ENCODE results near the gene SERPINB12.

Gene SERPINB12

DNA sequence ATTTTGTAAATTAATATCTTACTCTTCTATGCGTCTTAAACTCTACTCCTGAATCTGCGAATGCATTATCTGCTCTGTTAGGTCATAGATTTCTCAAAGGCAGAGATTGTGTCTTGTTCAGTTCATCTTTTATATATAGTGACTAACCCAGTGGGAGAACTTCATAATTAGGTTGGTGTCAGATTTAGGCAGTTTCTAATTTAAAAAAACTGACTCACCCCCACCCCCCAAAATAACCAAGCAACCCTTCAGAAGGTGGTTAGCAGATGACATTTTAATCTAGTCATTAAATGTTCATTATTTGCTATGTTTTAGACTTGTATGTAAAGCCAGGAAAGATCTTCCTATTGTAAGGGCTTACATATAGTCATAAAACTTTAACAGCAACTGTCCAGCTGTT lies 10.4 kb downstream of the SERPINB12 start:
- DNase-seq: no peak

DNA sequence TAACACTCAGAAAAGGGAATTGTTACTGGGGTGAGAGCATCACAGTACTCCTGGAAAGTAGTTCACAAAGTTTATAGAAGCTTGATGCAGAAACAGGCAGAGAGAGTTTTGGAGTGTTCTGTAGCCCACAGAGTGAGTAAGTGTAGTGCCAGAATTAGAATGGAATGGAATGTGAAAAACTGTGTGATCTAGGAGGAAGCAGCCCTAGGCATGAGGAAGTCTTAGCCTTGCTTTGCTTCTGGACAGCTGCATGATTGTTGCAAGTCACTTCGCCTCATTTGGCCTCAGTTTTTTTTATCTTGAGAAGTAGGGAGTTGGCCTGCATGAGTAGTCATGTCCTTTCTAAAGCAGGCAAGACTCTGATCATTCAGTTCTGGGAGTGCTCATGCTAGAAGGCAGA lies 10.9 kb downstream of the SERPINB12 start:
- no peak for DNase-seq

DNA sequence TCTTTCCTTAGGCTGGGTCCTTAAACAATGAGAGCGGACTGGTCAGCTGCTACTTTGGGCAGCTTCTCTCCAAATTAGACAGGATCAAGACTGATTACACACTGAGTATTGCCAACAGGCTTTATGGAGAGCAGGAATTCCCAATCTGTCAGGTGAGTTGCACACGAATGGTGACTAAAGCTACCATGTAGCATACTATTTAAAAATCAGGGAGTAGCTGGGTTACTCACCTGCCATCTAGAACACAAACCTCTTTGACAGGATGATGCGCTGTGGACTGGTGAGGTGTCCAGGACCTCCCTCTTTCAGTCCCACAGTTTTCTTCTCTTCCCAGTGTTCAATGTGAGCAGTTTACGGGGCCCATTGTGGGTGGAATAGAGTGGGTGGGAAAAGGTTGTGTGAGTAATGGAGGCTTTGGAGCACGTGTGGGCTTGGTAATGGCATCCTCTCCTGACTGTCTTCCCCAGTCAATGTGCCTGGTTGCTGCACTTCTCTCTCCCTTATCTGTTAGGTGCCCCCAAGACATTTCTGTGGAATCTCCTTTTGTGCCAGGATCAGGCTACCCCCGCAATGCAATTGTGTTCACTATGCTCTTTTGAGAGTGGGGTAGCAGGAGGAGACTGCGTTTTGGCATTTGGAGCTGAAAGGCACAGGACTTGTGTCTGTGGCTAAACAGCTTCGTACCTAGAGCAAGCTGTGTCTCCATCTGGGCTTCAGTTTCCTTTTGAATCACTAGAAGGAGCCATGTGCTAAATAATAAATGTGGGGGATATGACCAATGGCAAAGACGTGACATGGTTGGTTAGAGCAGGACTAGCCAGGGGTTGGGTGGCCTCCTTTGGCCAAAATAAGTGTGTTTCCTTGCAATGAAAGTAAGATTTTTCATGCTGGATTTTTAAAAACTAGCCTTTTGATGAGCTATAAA lies 17.7 kb downstream of the SERPINB12 start:
- no peak for DNase-seq

DNA sequence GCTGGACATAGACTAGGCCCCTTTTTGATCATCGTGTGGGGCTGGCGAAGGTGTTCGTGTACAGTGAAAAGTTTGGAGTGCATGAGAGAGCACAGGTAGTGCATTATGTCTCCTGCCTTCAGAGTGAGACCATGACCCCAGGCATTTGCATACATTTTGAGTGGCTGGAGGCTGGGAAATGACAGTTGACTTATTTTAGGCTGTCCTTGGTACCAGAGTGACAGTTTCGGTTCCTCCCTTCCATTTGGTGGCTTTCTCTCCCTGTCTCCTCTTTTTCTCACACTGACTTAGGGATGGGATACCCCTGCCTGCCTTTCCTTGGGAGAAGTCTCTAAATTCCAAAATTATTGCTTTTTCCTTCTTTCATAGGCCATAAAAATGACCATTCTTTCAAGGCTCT lies 20.1 kb downstream of the SERPINB12 start:
- no peak for DNase-seq

DNA sequence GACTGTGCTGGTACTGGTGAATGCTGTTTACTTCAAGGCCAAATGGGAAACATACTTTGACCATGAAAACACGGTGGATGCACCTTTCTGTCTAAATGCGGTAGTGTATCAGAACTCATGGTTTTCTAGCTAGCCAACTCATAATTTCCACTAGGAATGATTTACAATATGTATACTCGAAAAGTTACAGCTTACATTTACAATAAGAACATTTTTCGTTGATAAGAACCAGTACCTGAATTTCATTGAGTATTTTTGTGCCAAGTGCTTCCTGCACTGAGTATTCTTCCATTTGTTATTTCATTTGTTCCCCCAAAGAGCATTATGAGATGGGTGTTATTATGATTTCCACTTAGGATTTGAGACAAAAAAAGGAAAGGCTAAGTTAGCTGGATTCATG lies 21.9 kb downstream of the SERPINB12 start:
- DNase-seq: no peak

DNA sequence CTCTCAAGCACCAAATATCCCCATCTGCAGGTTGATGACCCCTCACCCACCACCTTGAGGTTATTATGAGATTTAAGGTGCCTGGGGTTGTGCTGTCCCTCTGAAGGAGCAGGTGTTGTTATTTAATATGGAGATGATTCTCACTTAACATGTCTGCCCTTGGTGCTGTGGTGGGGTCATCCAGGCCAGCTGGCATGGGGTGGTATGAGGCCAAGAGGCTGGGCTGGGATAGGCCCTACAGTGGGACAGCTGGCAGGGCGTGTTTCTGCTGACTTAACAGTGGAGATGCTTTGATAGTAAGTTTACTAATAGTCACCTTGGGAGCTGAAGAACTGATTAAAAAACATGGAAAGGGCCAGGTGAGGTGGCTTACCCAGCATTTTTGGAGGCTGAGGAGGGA lies 22.4 kb downstream of the SERPINB12 start:
- no peak for DNase-seq

DNA sequence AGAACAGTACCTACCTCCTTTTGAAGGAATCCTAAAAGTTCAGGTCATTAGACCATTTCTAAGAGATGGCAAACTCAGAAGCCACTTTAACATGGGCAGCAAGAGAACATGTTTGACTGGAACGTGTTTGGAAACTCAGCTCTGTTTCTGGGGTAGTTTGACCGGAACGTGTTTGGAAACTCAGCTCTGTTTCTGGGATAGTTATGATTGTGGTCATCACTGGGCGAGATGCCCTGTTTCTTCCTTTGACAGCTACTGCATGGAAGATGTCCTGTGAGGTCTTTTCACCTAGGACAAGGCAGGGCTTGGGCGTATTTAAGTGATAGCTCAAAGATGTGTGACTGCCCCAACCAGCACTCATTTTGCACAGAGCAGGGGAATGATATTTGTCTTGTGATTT lies 25.1 kb downstream of the SERPINB12 start:
- DNase-seq: no peak

DNA sequence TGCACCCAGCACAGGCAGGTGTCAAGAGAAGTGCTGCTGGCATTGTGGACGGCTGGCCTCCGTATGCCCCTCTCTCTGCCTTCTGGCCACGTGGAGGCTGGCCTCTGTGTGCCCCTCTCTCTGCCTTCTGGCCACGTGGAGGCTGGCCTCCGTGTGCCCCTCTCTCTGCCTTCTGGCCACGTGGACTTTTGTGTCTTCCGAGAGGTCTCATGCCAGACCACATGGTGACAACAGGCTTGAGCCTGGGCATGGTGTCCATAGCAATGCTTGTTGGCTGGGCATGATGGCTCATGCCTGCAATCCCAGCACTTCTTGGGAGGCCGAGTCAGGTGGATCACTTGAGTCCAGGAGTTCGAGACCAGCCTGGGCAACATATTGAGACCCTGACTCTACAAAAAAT lies 25.7 kb downstream of the SERPINB12 start:
- DNase-seq: no peak

DNA sequence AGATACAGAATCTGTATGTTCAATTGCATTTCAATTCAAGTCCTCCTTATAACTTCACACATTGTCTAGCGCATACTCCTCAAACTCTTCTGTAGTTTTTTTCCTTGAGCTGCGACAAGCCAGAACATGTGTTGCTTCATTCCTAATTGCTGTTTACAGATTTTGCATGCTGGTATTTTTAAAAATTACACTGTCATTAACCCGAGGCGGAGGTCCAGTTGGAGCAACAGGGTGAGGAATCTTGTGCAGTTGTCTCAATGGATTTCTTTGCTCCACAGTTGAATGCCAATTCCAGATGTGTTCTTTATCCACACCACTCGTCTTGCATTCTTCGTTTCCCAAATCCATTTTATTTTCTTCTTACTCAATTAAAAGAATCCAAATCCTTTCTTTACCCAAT lies 28.6 kb downstream of the SERPINB12 start:
- DNase-seq: no peak

DNA sequence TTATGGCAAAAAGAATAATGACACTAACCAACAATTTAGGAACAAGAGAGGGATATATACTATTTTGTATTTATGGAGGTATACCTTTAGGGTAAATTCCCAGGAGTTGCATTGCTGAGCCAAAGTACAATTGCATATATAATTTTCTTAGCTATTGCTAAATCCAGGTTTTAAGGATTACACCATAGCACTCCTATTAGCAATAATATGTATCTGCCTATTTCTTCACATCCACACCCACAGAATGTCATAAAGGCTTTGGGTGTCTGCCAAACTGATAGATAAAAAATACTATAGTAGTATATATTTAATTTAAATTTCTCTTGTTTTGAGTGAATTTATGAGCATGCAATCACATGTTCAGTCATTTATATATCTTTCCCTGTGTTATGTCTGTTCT lies 33.5 kb downstream of the SERPINB12 start:
- no peak for DNase-seq

DNA sequence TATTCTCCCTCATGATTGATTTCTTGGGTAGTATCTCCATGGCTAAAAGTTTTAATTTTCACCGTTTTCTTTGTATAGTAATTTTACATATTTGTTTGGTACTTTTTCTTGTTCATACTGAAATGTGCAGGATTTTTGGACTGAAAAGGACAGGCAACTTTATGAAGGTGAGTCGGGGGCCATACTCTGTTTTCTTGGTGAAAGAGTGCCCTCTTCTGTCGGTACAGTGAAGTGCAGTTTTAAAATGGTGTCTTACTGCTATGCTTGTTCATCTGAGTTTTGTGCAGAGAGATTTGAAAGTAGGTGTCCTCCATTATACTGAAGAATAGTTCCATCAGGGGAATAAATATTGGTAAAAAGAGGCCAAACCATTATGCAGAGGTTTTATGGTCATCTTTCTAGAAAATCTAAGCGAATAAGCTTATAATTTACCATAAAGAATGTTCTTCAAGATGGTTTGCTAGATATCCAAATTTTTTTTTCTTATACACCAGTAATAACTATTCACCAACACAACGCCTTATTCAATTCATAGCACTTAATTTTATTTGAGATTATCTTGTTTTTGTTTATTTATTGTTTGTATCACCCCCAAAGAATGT lies 36.3 kb downstream of the SERPINB12 start:
- no peak for DNase-seq

DNA sequence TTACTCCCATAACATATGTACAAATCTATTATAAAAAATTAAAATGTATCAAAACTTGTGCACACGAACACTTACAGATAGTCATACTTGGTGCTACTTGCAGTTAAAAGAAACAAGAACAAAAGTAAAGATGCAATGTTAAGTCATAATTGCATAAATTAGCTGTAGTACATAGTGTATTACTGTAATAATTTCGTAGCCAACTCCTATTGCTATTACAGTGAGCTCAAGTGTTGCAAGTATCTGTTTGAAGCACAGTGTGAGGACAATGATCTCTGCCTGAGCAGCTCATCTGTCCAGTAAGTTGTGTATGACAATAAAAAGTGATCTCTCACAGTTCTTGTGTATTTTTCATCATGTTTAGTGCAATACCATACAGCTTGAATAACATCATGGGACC lies 37.4 kb downstream of the SERPINB12 start:
- DNase-seq: no peak

DNA sequence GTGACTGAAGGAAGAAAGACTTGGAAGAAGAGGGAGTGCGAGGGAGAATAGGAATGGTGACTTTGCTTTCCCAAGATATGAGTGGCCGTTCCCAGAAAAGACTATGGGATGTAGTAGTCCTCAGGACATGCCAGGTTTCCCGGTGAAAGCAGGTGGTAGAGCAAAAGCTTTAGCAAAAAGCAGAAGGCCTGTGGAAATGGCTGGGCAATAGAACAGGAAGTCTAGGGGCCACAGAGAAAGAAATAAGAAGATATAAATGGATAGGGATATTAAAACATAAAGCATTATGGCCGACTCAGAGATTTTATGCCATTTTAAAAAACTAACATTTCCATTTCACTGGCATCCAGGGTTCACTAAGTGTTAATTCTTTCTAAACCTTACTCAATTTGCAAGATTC lies 43.8 kb downstream of the SERPINB12 start:
- no peak for DNase-seq

DNA sequence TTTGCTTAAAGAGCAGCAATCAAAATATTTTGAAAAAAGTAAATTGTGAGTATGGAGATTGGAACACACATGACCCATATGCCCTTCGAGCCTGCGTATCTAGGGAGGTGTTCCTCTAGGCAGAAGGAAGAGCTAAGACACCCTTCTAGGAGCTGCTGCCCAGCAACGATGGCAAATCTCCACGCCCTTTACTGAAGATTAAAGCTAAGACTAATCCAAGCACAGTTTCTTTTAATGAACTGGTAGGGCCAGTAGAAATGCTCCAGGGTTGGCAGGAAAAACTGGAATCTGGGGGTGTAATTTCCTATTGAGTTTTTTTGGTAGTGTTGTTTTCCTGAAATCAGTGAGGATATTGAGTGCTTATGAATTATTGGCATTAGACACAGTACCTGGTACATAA lies 44.3 kb downstream of the SERPINB12 start:
- no peak for DNase-seq

DNA sequence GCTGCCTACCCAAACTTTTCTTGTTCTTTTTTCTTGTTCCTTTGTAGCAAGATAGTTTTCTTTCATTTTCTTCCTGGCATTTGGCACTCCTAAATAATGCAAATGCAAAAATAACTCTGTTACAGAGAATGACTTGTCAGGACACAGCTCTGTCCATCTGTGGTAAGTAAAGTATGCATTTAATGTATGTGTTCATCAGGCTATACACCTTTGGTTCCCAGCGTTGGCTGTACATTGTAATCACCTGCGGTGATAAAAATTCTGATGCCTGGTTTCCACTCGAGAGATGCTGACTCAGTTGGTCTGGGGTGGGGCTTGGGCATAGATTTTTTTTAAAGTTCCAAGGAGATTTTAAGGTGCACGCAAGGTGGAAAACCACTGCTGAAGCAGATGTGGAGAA lies 44.8 kb downstream of the SERPINB12 start, which contains the start of gene SERPINB13:
Gene SERPINB13 (plus strand): TSS at position 378 of the 400 bp plus-strand sequence. CDS start 1,325 bp downstream, outside the sequence.
- DNase-seq: no peak

DNA sequence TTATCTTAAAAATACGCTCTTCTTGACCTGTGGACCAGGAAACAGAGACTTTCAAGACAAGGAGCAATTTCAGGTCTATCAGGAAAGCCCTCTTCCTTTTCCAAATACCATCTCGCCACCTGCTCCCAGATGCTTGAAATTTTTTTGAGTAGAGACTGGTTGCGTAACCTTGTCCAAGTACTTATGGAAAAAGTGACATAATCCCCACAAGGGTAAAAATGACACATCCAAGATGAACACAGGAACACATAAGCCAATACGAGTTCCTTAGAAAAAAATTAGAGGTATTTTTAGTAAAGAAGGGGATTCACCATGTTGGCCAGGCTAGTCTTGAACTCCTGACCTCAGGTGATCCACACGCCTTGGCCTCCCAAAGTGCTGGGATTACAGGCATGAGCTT lies 46.7 kb downstream of the SERPINB12 start:
- no peak for DNase-seq

DNA sequence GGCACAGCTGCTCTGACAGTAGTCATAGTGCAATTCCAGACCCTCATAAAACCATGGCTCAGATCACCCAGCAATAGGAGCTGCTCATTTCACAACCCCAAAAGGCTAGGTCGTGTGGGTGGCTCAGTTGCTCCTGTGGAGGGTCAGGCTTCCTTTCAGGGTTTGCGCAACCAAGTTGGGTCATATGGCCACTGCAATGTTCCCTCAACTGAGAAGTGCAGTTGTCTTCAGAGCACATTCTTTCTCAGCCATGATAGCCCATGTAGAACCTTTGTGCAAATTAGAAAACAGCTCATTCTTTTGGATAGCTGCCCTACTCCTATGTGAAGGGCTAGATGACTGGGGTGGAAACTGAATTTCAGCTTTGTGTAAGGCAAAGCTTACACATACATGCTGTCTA lies 48.2 kb downstream of the SERPINB12 start:
- no peak for DNase-seq

DNA sequence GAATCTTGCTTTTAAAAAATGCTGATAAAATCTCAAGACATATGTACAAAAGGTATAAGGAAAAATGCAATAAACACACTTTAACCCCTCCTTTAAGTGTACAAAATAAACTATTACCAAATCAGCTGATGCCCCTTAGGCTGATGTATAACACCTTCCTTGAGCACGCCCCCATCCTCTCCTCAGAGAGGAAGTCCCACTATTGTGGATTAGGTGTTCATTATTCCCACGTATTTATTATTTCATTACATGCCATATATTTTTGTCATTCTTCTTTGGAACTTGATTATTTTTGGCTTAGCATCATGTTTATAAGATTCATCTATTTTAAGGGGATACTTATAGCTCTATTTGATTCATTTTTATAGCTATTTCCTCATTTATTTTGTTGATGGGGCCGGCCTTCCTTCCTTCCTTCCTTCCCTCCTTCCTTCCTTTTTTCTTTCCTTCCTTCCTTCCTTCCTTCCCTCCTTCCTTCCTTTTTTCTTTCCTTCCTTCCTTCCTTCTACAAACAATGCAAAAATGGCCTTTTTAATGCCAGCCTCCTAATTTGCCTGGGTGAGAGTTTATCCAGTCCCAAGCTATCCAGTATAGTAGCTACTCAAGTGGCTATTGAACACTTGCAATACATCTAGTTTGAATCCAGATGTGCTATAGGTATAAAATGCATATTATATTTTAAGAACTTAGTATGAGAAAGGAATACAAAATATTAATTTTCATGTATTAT lies 49.0 kb downstream of the SERPINB12 start:
- no peak for DNase-seq

DNA sequence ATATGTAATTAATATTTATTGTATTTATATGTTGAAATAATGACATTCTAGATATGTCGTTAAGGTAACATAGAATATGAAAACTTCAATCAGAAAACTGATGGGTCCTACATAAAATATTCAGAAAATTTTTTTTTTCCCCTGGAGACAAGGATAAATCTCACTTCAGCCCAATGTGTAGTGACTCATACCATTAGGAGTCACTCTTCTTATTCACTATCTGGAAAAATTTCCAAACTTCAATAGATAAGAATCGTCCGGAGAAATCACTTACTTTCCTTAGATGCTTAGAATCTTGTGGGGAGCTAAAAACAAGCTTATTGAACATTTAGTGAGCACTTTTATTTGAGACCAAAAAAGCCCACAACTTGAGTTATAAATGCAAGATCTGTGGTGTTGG lies 49.6 kb downstream of the SERPINB12 start:
- no peak for DNase-seq

DNA sequence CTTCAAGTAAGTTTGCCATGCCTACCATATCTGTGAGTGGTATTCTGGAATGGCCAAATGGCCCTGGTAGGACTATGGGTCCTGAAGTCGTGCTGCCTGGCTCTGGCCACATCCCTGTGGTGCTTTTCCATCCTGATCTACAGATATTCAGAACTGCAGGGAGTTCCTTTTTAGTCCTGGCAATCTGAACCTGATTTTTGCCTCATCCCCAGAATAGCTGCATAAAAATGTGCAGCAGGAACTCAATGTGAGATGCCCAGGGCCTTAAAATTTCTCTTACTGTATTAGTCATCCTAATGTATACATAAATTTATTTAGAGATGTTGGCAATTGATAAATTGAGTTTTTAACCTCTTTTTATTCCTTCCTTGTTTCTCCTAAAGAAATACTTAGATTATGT lies 50.3 kb downstream of the SERPINB12 start:
- no peak for DNase-seq

DNA sequence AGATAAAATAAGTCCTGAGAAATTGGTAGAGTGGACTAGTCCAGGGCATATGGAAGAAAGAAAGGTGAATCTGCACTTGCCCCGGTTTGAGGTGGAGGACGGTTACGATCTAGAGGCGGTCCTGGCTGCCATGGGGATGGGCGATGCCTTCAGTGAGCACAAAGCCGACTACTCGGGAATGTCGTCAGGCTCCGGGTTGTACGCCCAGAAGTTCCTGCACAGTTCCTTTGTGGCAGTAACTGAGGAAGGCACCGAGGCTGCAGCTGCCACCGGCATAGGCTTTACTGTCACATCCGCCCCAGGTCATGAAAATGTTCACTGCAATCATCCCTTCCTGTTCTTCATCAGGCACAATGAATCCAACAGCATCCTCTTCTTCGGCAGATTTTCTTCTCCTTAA lies 54.8 kb downstream of the SERPINB12 start:
- no peak for DNase-seq

DNA sequence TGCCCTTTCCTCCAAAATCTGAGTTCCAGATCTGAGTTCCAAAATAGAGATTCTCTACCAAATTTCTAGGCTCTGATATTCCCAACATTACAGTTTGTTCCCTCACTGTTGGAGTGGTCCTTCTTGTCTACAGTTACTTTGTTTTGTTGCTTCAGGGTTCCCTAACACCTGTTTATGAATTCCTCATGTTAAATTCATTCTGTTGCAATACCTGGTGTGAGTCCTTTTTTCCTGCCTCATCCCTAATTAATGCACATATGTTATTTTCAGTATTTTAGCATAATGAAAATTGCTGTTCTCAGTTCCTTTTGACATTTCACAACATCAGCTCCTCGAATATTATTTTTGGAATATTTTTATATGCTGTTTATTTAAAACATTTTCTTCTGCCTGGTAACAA lies 61.2 kb downstream of the SERPINB12 start:
- no peak for DNase-seq

DNA sequence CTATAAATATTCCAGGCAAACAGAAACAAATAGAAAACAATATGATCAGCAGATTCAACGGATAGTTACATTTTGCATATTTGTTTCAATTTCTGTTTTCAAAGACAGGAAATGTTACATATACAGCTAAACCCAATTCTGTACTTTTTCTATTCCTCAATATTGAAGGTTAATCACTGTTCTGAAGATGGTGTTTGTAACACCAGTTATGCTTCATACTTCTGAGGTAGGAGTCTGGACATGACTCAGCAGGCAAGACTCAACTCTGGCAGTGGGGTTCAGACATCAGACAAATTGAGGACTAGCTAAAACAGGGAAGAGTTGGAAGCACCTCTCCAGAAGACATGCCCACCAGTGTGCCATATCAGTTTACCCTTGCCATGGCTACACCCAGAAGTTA lies 61.6 kb downstream of the SERPINB12 start:
- no peak for DNase-seq
